Activated naive CD8-positive, alpha-beta T cell treated with anti-CD3 and anti-CD28 coated beads for 36 hours (primary cell): ENCODE results near the gene RNF212. TPM values are rescaled to one million over a fixed set of nuclear protein-coding genes. Genes with fewer than 3 reads are reported as not detected.

Experiments used
- DNase-seq: peaks from one replicate; pipeline ENCODE4 v3.0.0; 2021
- H3K27ac Mint-ChIP-seq: one replicate; pipeline ENCODE4 v1.8.0; 2022; ENCODE audit warnings: mild to moderate bottlenecking, moderate library complexity, mixed read lengths
- H3K27me3 Mint-ChIP-seq: one replicate; pipeline ENCODE4 v1.8.0; 2022; ENCODE audit warnings: mild to moderate bottlenecking, mixed read lengths
- H3K36me3 Mint-ChIP-seq: one replicate; pipeline ENCODE4 v1.8.0; 2021; ENCODE audit warnings: mild to moderate bottlenecking, mixed read lengths
- H3K4me1 Mint-ChIP-seq: one replicate; pipeline ENCODE4 v1.8.0; 2021; ENCODE audit warnings: mixed read lengths
- H3K4me3 Mint-ChIP-seq: one replicate; pipeline ENCODE4 v1.8.0; 2022; ENCODE audit warnings: mild to moderate bottlenecking, moderate library complexity, mixed read lengths
- H3K9me3 Mint-ChIP-seq: one replicate; pipeline ENCODE4 v1.8.0; 2022; ENCODE audit warnings: mixed read lengths
- total RNA-seq, 2 experiments: library from RNA; stranded (reverse); gene quantifications; one replicate each; pipeline ENCODE4 v1.2.3, GENCODE V29; 2021

Gene RNF212
- total RNA-seq, 2 experiments from 2014 or later = 3.3 to 3.8 TPM

- DNase-seq = no peak
- Mint-ChIP-seq H3K4me3 (no peak overlapping the region), H3K9me3 (no peaks in the 10 kb centered on the region), H3K36me3 (peaks cover 6% of the 10 kb centered on the region), H3K27ac (no peak overlapping the region), H3K4me1 (peaks cover 4% of the 10 kb centered on the region), H3K27me3 (no peaks in the 10 kb centered on the region)
These were observed 90.7 kb downstream of the RNF212 start for GRCh38 chr4:1022739-1023066.

GRCh38 chr4:1022051-1022738 lies 91.2 kb downstream of the RNF212 start:
- Mint-ChIP-seq H3K4me3 (no peak overlapping the region), H3K27ac (no peak overlapping the region)

More at GRCh38 chr4:1022051-1022738, 91.2 kb downstream of the RNF212 start:
- DNase-seq = no peak
- H3K36me3 Mint-ChIP-seq = peaks cover 6% of the 10 kb centered on the region
- H3K27me3 Mint-ChIP-seq = no peaks in the 10 kb centered on the region
- H3K4me1 Mint-ChIP-seq = peaks cover 4% of the 10 kb centered on the region
- H3K9me3 Mint-ChIP-seq = no peaks in the 10 kb centered on the region

Other genes with a start within 250 kb of the RNF212 start
- gene GAK, start 181.2 kb downstream of the RNF212 start, total RNA-seq = 10 to 100 TPM; 92.8 to 98.9 TPM
- gene TMEM175, start 181.1 kb downstream of the RNF212 start, total RNA-seq = 10 to 100 TPM; 14.4 to 17.6 TPM
- 10 to 100 TPM; 12.5 to 14.0 TPM for gene DGKQ, start 140.0 kb downstream of the RNF212 start, total RNA-seq
- 1 to 10 TPM; 6.6 to 7.1 TPM for gene IDUA, start 126.5 kb downstream of the RNF212 start, total RNA-seq
- gene SLC26A1, start 120.2 kb downstream of the RNF212 start, total RNA-seq = under 1 TPM; 0.20 to 0.21 TPM
- 10 to 100 TPM; 17.0 to 17.2 TPM for gene FGFRL1, start 101.9 kb downstream of the RNF212 start, total RNA-seq
- gene SPON2, start 59.0 kb upstream of the RNF212 start, total RNA-seq = 1 to 10 TPM; 6.5 to 6.8 TPM
- 100 to 1,000 TPM; 135 to 141 TPM for gene CTBP1, start 135.6 kb upstream of the RNF212 start, total RNA-seq
- 10 to 100 TPM; 51.3 to 53.2 TPM for gene MAEA, start 176.3 kb upstream of the RNF212 start, total RNA-seq
- 10 to 100 TPM; 13.2 to 14.1 TPM for gene UVSSA, start 233.6 kb upstream of the RNF212 start, total RNA-seq